CD14-positive monocyte (primary cell): ENCODE data around the gene CA5A. TPM values are rescaled to one million over a fixed set of nuclear protein-coding genes. Genes with fewer than 3 reads are reported as not detected.

Experiments
- DNase-seq, 3 donors: peaks; one replicate each; pipeline ENCODE4 v3.0.0-alpha.2; 2011 to 2022
- H2AFZ ChIP-seq: 2 replicates; pipeline ENCODE4 v1.6.0; 2012; ENCODE audit warnings: mild to moderate bottlenecking, low read depth, low read length, inconsistent platforms; ENCODE audit not compliant: insufficient read depth, poor library complexity, severe bottlenecking
- H3K27ac ChIP-seq, 2 donors: 1 replicate in 1 of 2; 2 replicates in 1 of 2; pipeline ENCODE4 v1.5.1; 2012 to 2013; ENCODE audit warnings: low read length in 2 of 2, control low read depth in 1 of 2, inconsistent platforms in 1 of 2, low read depth in 1 of 2, mild to moderate bottlenecking in 1 of 2
- H3K27me3 ChIP-seq, 2 donors: one replicate each; pipeline versions ENCODE4 v1.6.0 to v1.6.1; 2011 to 2013; ENCODE audit warnings: low read length in 2 of 2; ENCODE audit not compliant: control insufficient read depth in 2 of 2, insufficient read depth in 2 of 2
- H3K36me3 ChIP-seq, 2 donors: replicated peaks in 1 of 2; 1 replicate in 1 of 2; 2 replicates in 1 of 2; pipeline versions ENCODE4 v1.5.1 to v1.6.1; 2012 to 2013; ENCODE audit warnings: low read length in 2 of 2, control low read depth in 1 of 2, inconsistent platforms in 1 of 2, mild to moderate bottlenecking in 1 of 2; ENCODE audit not compliant: insufficient read depth in 2 of 2, control insufficient read depth in 1 of 2
- H3K4me1 ChIP-seq, 2 donors: 1 replicate in 1 of 2; 2 replicates in 1 of 2; pipeline versions ENCODE4 v1.5.1 to v1.6.1; 2012 to 2013; ENCODE audit warnings: low read length in 2 of 2, control low read depth in 1 of 2, inconsistent platforms in 1 of 2, mild to moderate bottlenecking in 1 of 2, moderate library complexity in 1 of 2; ENCODE audit not compliant: insufficient read depth in 2 of 2, control insufficient read depth in 1 of 2
- H3K4me2 ChIP-seq: replicated peaks from 2 replicates; pipeline ENCODE3; 2012; ENCODE audit warnings: low read length, moderate library complexity, mild to moderate bottlenecking; ENCODE audit not compliant: poor library complexity, severe bottlenecking; ENCODE audit errors: extremely low read depth
- H3K4me3 ChIP-seq, 3 experiments: fragments of 200-600 bp in 1 of 3; sonication (generic) in 1 of 3; replicated peaks in 1 of 3; 1 replicate in 2 of 3; 2 replicates in 1 of 3; pipeline ENCODE4 v1.5.1; 2011 to 2013; ENCODE audit warnings: low read length in 3 of 3, mild to moderate bottlenecking in 3 of 3, control low read depth in 2 of 3, low read depth in 2 of 3, inconsistent platforms in 1 of 3, moderate library complexity in 1 of 3
- H3K79me2 ChIP-seq: 2 replicates; pipeline ENCODE4 v1.6.0; 2012; ENCODE audit warnings: mild to moderate bottlenecking, control low read depth, inconsistent platforms, low read length, moderate library complexity; ENCODE audit not compliant: insufficient read depth
- H3K9ac ChIP-seq: 2 replicates; pipeline ENCODE4 v1.6.0; 2017; ENCODE audit warnings: low read length, mild to moderate bottlenecking; ENCODE audit not compliant: insufficient read depth, poor library complexity, severe bottlenecking
- H3K9me3 ChIP-seq, 2 donors: replicated peaks in 1 of 2; 1 replicate in 1 of 2; 2 replicates in 1 of 2; pipeline versions ENCODE4 v1.5.1 to v1.6.1; 2012 to 2013; ENCODE audit warnings: low read length in 2 of 2, control low read depth in 1 of 2; ENCODE audit not compliant: control insufficient read depth in 1 of 2, insufficient read depth in 1 of 2
- H4K20me1 ChIP-seq: 2 replicates; pipeline ENCODE4 v1.6.0; 2012; ENCODE audit warnings: mild to moderate bottlenecking, low read length, control low read depth, moderate library complexity; ENCODE audit not compliant: insufficient read depth
- H3K27ac Mint-ChIP-seq, 7 donors: one replicate each; pipeline ENCODE4 v1.8.0; 2020; ENCODE audit warnings: mild to moderate bottlenecking in 7 of 7, mixed read lengths in 7 of 7, moderate library complexity in 6 of 7, inconsistent platforms in 2 of 7
- H3K27me3 Mint-ChIP-seq, 3 donors: one replicate each; pipeline ENCODE4 v1.8.0; 2021 to 2022; ENCODE audit warnings: low read depth in 3 of 3, mild to moderate bottlenecking in 3 of 3, mixed read lengths in 3 of 3, moderate library complexity in 3 of 3, inconsistent platforms in 1 of 3
- H3K36me3 Mint-ChIP-seq, 2 donors: one replicate each; pipeline ENCODE4 v1.8.0; 2020; ENCODE audit warnings: mixed read lengths in 2 of 2, inconsistent platforms in 1 of 2, mild to moderate bottlenecking in 1 of 2
- H3K4me1 Mint-ChIP-seq: one replicate; pipeline ENCODE4 v1.8.0; 2020; ENCODE audit warnings: mild to moderate bottlenecking, mixed read lengths
- H3K4me3 Mint-ChIP-seq, 2 donors: one replicate each; pipeline ENCODE4 v1.8.0; 2020; ENCODE audit warnings: mild to moderate bottlenecking in 2 of 2, mixed read lengths in 2 of 2, moderate library complexity in 1 of 2
- H3K9me3 Mint-ChIP-seq, 7 donors: one replicate each; pipeline ENCODE4 v1.8.0; 2020 to 2022; ENCODE audit warnings: mixed read lengths in 7 of 7, mild to moderate bottlenecking in 6 of 7, moderate library complexity in 6 of 7, inconsistent platforms in 2 of 7
- CTCF ChIP-seq: fragments of 200-600 bp; IDR thresholded peaks from one replicate; pipeline ENCODE4 v1.8.0; 2022; ENCODE audit warnings: antibody characterized with exemption, mild to moderate bottlenecking
- WGBS: methylation state at CpG from one replicate; pipeline ENCODE4 v1.1.5; 2013; ENCODE audit warnings: missing lambda C conversion rate; ENCODE audit not compliant: insufficient coverage; 5-methylcytosine and 5-hydroxymethylcytosine counted together
- intact Hi-C, 2 donors: fragments of 100-400 bp; cut with micrococcal nuclease; formaldehyde crosslinking; loops; one replicate each; pipeline versions ENCODE4 v1.15.0 to v1.15.1; 2023
- polyA plus RNA-seq, 3 donors: library from polyadenylated mRNA; depleted of rRNA in 1 of 3; unstranded in 2 of 3; stranded (reverse) in 1 of 3; fragments of 300-500 nt in 2 of 3; fragments of >200 nt in 1 of 3; fragmentation: Illumina TruSeq in 2 of 3; gene quantifications; 1 replicate in 2 of 3; 2 replicates in 1 of 3; pipeline ENCODE4 v1.2.3, GENCODE V29; 2012 to 2021

Gene CA5A
- polyA plus RNA-seq, 3 donors = not detected

GRCh38 chr16:87847785-87848675 lies 88.3 kb downstream of the CA5A start:
- WGBS = 95% methylated on average over 25 of the region's 28 CpGs
- peaks cover under 1% of the 10 kb centered on the region for H4K20me1 ChIP-seq

GRCh38 chr16:87847467-87847784 lies 88.9 kb downstream of the CA5A start:
- H3K36me3 ChIP-seq = peaks cover 0 to 5% of the 10 kb centered on the region in 2 donors
- WGBS = 94% methylated on average over 5 of the region's 8 CpGs
- Mint-ChIP-seq H3K36me3 (peaks cover 20% of the 10 kb centered on the region in 2 donors), H3K4me3 (no peak overlapping the region), H3K27me3 (peaks cover 0 to 3% (median 3%) of the 10 kb centered on the region in 3 donors), H3K27ac (no peak overlapping the region), H3K9me3 (no peaks in the 10 kb centered on the region), H3K4me1 (peaks cover 3% of the 10 kb centered on the region)
- no peak overlapping the region for H3K9ac ChIP-seq
- intact Hi-C loops = no loop called here
- H2AFZ ChIP-seq = no peak overlapping the region
- H3K4me3 ChIP-seq = no peak overlapping the region
- no peaks in the 10 kb centered on the region for H3K9me3 ChIP-seq
- H3K79me2 ChIP-seq = peaks cover 5% of the 10 kb centered on the region
- H3K4me1 ChIP-seq = peaks cover 8 to 10% of the 10 kb centered on the region in 2 donors
- H4K20me1 ChIP-seq = no peaks in the 10 kb centered on the region
- DNase-seq = no peak
- H3K27ac ChIP-seq = no peak overlapping the region
- no peak for TF ChIP-seq CTCF
- H3K4me2 ChIP-seq = no peak overlapping the region
- H3K27me3 ChIP-seq = no peaks in the 10 kb centered on the region

More at GRCh38 chr16:87847785-87848675, 88.3 kb downstream of the CA5A start:
- Histone ChIP-seq H3K4me2 (no peak overlapping the region), H3K9me3 (no peaks in the 10 kb centered on the region), H3K4me3 (no peak overlapping the region), H2AFZ (no peak overlapping the region), H3K36me3 (peaks cover 0 to 5% of the 10 kb centered on the region in 2 donors), H3K27me3 (no peaks in the 10 kb centered on the region), H3K79me2 (peaks cover 5% of the 10 kb centered on the region), H3K9ac (no peak overlapping the region), H3K27ac (no peak overlapping the region), H3K4me1 (peaks cover 14 to 17% of the 10 kb centered on the region in 2 donors)
- Mint-ChIP-seq H3K27me3 (peaks cover 1 to 3% (median 3%) of the 10 kb centered on the region in 3 donors), H3K27ac (no peak overlapping the region), H3K4me1 (peaks cover 9% of the 10 kb centered on the region), H3K36me3 (peaks cover 17 to 23% of the 10 kb centered on the region in 2 donors), H3K9me3 (peaks cover 0 to 2% (median 0%) of the 10 kb centered on the region in 7 donors), H3K4me3 (no peak overlapping the region)
- TF ChIP-seq CTCF = no peak
- intact Hi-C loops = no loop called here
- DNase-seq = no peak
